OCI-LY7 (cell line): Measurements from ENCODE around the gene WDR35.

ENCODE experiments used
- EZH2phosphoT487 ChIP-seq: fragments of 200-600 bp; sonication (generic); IDR thresholded peaks from 2 replicates; pipeline ENCODE4 v1.6.1; 2018; ENCODE audit warnings: low read depth, borderline replicate concordance, mild to moderate bottlenecking, mixed run types, antibody characterized with exemption, low read length, moderate library complexity, mixed read lengths
- TF ChIP-seq, protein P1 (sequence below): fragments of 200-600 bp; sonication (generic); conservative IDR thresholded peaks from 2 replicates; pipeline ENCODE4 v1.5.1; 2014; ENCODE audit warnings: mild to moderate bottlenecking, antibody characterized with exemption, low read length, moderate library complexity, mixed read lengths

DNA sequence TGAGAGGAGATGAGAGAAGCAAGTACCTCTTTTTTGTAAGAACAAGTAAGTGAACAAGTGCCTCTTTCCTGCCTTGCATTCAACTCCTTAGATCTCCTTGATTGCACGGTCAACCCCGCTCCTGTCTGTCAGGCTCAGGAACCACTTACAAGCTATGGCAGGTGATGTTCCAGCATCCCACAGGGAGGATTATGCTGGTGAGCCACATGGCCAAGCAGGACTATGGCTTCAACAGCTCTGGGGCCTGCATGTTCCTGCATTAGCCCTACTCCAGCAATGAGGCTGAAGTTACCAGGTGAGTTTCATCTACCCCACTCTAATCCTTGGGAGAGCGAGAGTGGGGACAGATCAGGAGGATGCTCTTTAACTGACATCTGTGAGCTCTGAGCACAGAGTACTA is 117.6 kb downstream of the WDR35 start:
- TF ChIP-seq, protein P1, sequence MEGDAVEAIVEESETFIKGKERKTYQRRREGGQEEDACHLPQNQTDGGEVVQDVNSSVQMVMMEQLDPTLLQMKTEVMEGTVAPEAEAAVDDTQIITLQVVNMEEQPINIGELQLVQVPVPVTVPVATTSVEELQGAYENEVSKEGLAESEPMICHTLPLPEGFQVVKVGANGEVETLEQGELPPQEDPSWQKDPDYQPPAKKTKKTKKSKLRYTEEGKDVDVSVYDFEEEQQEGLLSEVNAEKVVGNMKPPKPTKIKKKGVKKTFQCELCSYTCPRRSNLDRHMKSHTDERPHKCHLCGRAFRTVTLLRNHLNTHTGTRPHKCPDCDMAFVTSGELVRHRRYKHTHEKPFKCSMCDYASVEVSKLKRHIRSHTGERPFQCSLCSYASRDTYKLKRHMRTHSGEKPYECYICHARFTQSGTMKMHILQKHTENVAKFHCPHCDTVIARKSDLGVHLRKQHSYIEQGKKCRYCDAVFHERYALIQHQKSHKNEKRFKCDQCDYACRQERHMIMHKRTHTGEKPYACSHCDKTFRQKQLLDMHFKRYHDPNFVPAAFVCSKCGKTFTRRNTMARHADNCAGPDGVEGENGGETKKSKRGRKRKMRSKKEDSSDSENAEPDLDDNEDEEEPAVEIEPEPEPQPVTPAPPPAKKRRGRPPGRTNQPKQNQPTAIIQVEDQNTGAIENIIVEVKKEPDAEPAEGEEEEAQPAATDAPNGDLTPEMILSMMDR: no peak
- TF ChIP-seq EZH2phosphoT487: no peak
